ENCODE data around the gene GALK1.

Gene GALK1

GRCh38 chr17:75727391-75727790, 37.6 kb downstream of the GALK1 start:
- no peak for TF ChIP-seq CTCF (IDR thresholded peaks at IDR 0.05)
- no peak overlapping the region for H3K27ac ChIP-seq
- peaks cover 0 to 80% (median 0%) of the 10 kb centered on the region in 3 donors for H3K36me3 ChIP-seq

GRCh38 chr17:75725504-75725903, 39.5 kb downstream of the GALK1 start:
- Histone ChIP-seq H3K9me3 (no peaks in the 10 kb centered on the region), H3K27ac (no peak overlapping the region), H3K36me3 (peaks cover 0 to 61% (median 0%) of the 10 kb centered on the region in 3 donors), H3K4me3 (no peak overlapping the region), H3K4me1 (peaks cover 0 to 21% (median 11%) of the 10 kb centered on the region in 4 donors), H3K27me3 (peaks cover 3 to 57% of the 10 kb centered on the region in 2 donors)
- intact Hi-C loops (cut with DNase I; ENCODE audit: low total_unique reads): no loop called here
- DNase-seq: no peak
- TF ChIP-seq CTCF (IDR thresholded peaks at IDR 0.05): no peak

More at GRCh38 chr17:75727391-75727790, 37.6 kb downstream of the GALK1 start:
- DNase-seq: no peak
- intact Hi-C loops (cut with DNase I; ENCODE audit: low total_unique reads): no loop called here
- Histone ChIP-seq H3K27me3 (peaks cover 0 to 38% of the 10 kb centered on the region in 2 donors), H3K9me3 (no peaks in the 10 kb centered on the region), H3K4me1 (peaks cover 0 to 8% (median 0%) of the 10 kb centered on the region in 4 donors), H3K4me3 (no peak overlapping the region)

- peaks cover 3 to 69% of the 10 kb centered on the region in 2 donors for H3K27me3 ChIP-seq
These were observed 40.7 kb downstream of the GALK1 start for GRCh38 chr17:75724016-75725003.

GRCh38 chr17:75723171-75723930, 41.6 kb downstream of the GALK1 start:
- Histone ChIP-seq H3K4me3 (no peak overlapping the region), H3K27me3 (peaks cover 3 to 75% of the 10 kb centered on the region in 2 donors), H3K27ac (no peak overlapping the region), H3K4me1 (peaks cover 0 to 23% (median 11%) of the 10 kb centered on the region in 4 donors), H3K9me3 (no peaks in the 10 kb centered on the region), H3K36me3 (peaks cover 0 to 41% (median 0%) of the 10 kb centered on the region in 3 donors)
- TF ChIP-seq CTCF (IDR thresholded peaks at IDR 0.05): no peak
- intact Hi-C loops (cut with DNase I; ENCODE audit: low total_unique reads): no loop called here
- DNase-seq: peak in 1 of 2 donors; percentile 58

More at GRCh38 chr17:75724016-75725003, 40.7 kb downstream of the GALK1 start:
- no peak overlapping the region for H3K4me3 ChIP-seq
- no peak for DNase-seq
- peaks cover 0 to 23% (median 11%) of the 10 kb centered on the region in 4 donors for H3K4me1 ChIP-seq
- H3K9me3 ChIP-seq: no peaks in the 10 kb centered on the region
- peaks cover 0 to 49% (median 0%) of the 10 kb centered on the region in 3 donors for H3K36me3 ChIP-seq
- no peak overlapping the region for H3K27ac ChIP-seq
- intact Hi-C loops (cut with DNase I; ENCODE audit: low total_unique reads): no loop called here
- TF ChIP-seq CTCF (IDR thresholded peaks at IDR 0.05): no peak

- peak overlapping the region in 1 of 2 donors; percentile 51 for H3K4me3 ChIP-seq
- H3K36me3 ChIP-seq: peaks cover 0 to 33% (median 0%) of the 10 kb centered on the region in 3 donors
- DNase-seq: no peak
- intact Hi-C loops (cut with DNase I; ENCODE audit: low total_unique reads): no loop called here
- H3K27ac ChIP-seq: no peak overlapping the region
- peaks cover 3 to 77% of the 10 kb centered on the region in 2 donors for H3K27me3 ChIP-seq
- TF ChIP-seq CTCF (IDR thresholded peaks at IDR 0.05): no peak
- peaks cover 0 to 23% (median 11%) of the 10 kb centered on the region in 4 donors for H3K4me1 ChIP-seq
- no peaks in the 10 kb centered on the region for H3K9me3 ChIP-seq
These were observed 42.4 kb downstream of the GALK1 start for GRCh38 chr17:75722542-75723095.

Measured in tibial artery (tissue), 4 donors.